Lower lobe of right lung (tissue), 2 donors: ENCODE results near the gene POC1B. TPM values are rescaled to one million over a fixed set of nuclear protein-coding genes. Genes with fewer than 3 reads are reported as not detected.
A peak's percentile ranks its signal among the peaks of the same experiment; 100 is the strongest.

ENCODE experiments used
- ATAC-seq, 2 donors: fragments of 200-7000 bp; cut with Tn5 transposase; one replicate each; pipeline ENCODE4 v1.9.1; 2020 to 2022; ENCODE audit warnings: mild to moderate bottlenecking in 2 of 2, moderate library complexity in 2 of 2
- DNase-seq: peaks from one replicate; pipeline ENCODE4 v3.0.0-alpha.2; 2020
- H3K27ac ChIP-seq: fragments of 200-600 bp; one replicate; pipeline ENCODE4 v1.8.0; 2022
- H3K27me3 ChIP-seq: fragments of 200-600 bp; one replicate; pipeline ENCODE4 v1.8.0; 2022; ENCODE audit warnings: low read depth
- H3K36me3 ChIP-seq: fragments of 200-600 bp; one replicate; pipeline ENCODE4 v1.8.0; 2022; ENCODE audit warnings: mild to moderate bottlenecking
- H3K4me1 ChIP-seq: fragments of 200-600 bp; one replicate; pipeline ENCODE4 v1.8.0; 2022
- H3K4me3 ChIP-seq: fragments of 200-600 bp; one replicate; pipeline ENCODE4 v1.8.0; 2022; ENCODE audit warnings: mild to moderate bottlenecking
- H3K9me3 ChIP-seq: fragments of 200-600 bp; one replicate; pipeline ENCODE4 v1.8.0; 2022
- CTCF ChIP-seq: fragments of 200-600 bp; IDR thresholded peaks from one replicate; pipeline ENCODE4 v1.8.0; 2022; ENCODE audit warnings: antibody characterized with exemption, mild to moderate bottlenecking
- intact Hi-C: fragments of 100-400 bp; cut with DNase I; formaldehyde crosslinking; loops from one replicate; pipeline ENCODE4 v1.11.0; 2022
- total RNA-seq: library from RNA; stranded (reverse); fragmentation: NEBNext Ultra II Directional; extraction: Animal tissue kit (Norgen Biotek cat#: 25700); gene quantifications from one replicate; pipeline ENCODE4 v1.2.1, GENCODE V29; 2021
- donor health status: DM: no; HTN: yes; CAD: no; lungs with severe emphysema.

The POC1B gene
- total RNA-seq, 1 donor from 2014 or later, result 15.5 TPM

DNA sequence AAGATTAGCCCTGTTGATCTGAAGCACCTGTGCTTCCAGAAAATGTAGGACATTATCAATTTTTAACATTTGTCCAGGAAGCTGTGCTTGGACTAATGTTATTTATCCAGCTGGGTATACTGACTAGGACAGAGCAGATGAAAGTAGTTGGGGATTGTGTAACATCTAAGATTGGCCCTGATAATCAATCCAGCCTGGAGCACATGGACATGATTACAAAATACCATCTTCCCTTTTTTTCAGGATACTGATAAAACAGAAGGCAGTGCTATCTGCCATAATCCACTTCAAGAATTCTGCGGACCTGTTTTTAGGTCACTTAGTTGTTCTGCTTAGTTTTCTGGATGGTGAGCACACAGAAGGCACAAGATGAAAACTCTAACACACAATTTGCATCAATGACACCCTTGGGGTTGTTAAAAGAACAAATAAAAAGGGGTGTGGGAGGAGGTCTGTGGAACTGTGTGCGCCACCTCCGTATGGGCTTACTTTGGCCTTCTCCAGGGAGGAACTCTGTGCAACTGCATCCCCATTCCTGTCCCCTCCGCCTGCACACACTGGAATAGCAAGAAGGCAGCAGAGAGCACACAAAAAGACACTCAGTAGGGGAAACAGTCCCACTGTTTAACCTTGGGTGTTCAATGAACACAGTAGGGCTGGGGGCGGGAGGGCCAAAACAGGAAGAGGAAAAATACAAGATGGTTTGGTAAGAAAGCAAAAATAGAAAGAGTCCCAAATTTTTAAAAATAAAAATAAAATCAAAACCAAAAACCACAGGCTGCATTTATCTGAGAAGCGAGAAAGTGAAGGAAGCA is 142.4 kb downstream of the POC1B start:
- ATAC-seq (peak; percentile 49 to 52), DNase-seq (no peak)
- H3K4me1 ChIP-seq, result peaks cover 47% of the 10 kb centered on the region
- H3K36me3 ChIP-seq, result no peaks in the 10 kb centered on the region
- intact Hi-C loops, result no loop called here
- H3K9me3 ChIP-seq, result no peaks in the 10 kb centered on the region
- H3K4me3 ChIP-seq, result no peak overlapping the region
- H3K27ac ChIP-seq, result peak overlapping the region; percentile 76
- no peak for TF ChIP-seq CTCF
- no peaks in the 10 kb centered on the region for H3K27me3 ChIP-seq

- no peak for ATAC-seq
- intact Hi-C loops, result no loop called here
- Histone ChIP-seq H3K27ac (peak overlapping the region; percentile 76), H3K4me1 (peaks cover 47% of the 10 kb centered on the region), H3K4me3 (no peak overlapping the region), H3K9me3 (no peaks in the 10 kb centered on the region), H3K36me3 (no peaks in the 10 kb centered on the region), H3K27me3 (no peaks in the 10 kb centered on the region)
- no peak for DNase-seq
- no peak for TF ChIP-seq CTCF
These were observed 143.5 kb downstream of the POC1B start for GRCh38 chr12:89382328-89382727.

DNA sequence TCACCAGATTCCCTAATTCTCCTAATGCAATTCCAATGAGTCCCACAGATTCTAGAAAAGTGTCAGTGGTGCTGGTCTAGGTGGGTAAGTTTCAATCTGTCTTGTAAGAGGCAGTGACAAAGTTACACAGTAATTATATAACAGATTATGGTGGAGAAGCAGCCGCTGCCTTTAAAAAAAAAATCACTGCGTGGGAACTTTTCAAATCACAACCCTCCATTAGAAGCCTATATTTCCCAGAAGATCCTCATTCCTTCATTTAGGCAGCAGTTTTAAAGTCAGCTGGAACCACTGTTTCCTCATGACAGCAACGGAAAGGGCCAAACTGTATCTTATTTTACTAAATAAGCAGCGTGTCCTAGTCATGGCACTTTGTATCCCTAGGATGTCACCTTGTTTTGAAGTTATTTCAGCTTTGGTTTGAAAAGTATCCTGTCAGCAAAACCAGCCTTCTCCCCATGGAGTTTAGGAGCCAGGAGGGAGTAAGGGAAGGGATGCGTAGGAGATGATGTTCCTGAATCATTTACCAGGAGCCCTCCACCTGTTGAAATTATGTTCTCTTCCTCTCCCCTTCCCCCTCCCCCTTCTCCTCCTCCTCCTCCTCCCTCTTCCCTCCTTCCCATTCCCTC is 145.9 kb downstream of the POC1B start:
- no peak for ATAC-seq
- Histone ChIP-seq H3K9me3 (no peaks in the 10 kb centered on the region), H3K27ac (no peak overlapping the region), H3K27me3 (no peaks in the 10 kb centered on the region), H3K4me1 (peaks cover 44% of the 10 kb centered on the region), H3K4me3 (no peak overlapping the region), H3K36me3 (no peaks in the 10 kb centered on the region)
- no peak for TF ChIP-seq CTCF
- intact Hi-C loops, result no loop called here
- no peak for DNase-seq

DNA sequence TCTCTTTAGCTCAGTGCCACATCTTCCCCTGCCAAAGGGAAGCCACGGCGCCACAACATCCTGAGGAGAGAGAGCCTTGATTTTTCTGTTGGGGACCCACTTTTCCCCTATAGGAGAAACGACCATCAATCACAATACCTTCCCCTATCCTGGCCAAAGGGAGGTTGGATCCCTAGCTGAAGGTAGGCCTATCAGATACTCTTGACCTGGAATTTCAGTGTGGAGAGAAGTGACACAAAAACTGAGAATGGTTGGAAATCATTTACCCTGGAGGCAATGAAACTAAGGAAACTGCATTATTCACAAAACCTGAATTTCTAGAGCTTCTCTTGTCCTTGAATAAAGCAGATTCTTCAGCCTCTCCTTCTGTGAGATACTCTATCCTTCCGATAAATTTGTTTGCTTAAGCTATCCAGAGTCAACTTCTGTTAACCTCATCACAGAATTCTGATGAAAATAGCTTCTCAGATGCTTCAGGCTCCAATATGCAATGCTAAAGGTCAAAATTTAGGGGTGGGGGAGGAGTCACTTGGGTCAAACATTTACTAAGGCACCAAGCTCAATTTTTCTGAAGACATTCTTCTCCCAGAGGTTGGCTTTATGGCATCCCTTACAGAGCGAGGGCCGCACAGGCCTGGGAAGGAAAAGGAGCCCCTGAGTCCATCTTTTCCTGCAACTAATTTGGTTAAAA is 146.6 kb downstream of the POC1B start:
- Histone ChIP-seq H3K27me3 (no peaks in the 10 kb centered on the region), H3K4me1 (peaks cover 44% of the 10 kb centered on the region), H3K36me3 (no peaks in the 10 kb centered on the region), H3K4me3 (no peak overlapping the region), H3K27ac (no peak overlapping the region), H3K9me3 (no peaks in the 10 kb centered on the region)
- no peak for ATAC-seq
- intact Hi-C loops, result no loop called here
- no peak for TF ChIP-seq CTCF
- no peak for DNase-seq

GRCh38 chr12:89376844-89377243 is 149.0 kb downstream of the POC1B start:
- no peak for ATAC-seq
- intact Hi-C loops, result no loop called here
- H3K27ac ChIP-seq, result no peak overlapping the region
- H3K4me3 ChIP-seq, result no peak overlapping the region
- H3K36me3 ChIP-seq, result no peaks in the 10 kb centered on the region
- no peaks in the 10 kb centered on the region for H3K9me3 ChIP-seq
- peaks cover 41% of the 10 kb centered on the region for H3K4me1 ChIP-seq
- DNase-seq, result no peak
- no peak for TF ChIP-seq CTCF
- no peaks in the 10 kb centered on the region for H3K27me3 ChIP-seq
